ENCODE data around the gene ZNF33B. TPM values are rescaled to one million over a fixed set of nuclear protein-coding genes. Genes with fewer than 3 reads are reported as not detected.

Gene ZNF33B
- polyA plus RNA-seq, 3 donors = 3.2 to 7.5 (median 3.8) TPM

- Histone ChIP-seq H3K4me3 (replicated peaks in 1 of 3; ENCODE audit: low read depth in 2 of 3, low read length in 3 of 3) (no peak overlapping the region), H3K27ac (ENCODE audit: low read depth in 1 of 2, low read length in 2 of 2) (no peak overlapping the region), H3K79me2 (ENCODE audit: insufficient read depth, low read length) (peaks cover 7% of the 10 kb centered on the region), H4K20me1 (ENCODE audit: insufficient read depth, low read length) (no peaks in the 10 kb centered on the region), H3K27me3 (ENCODE audit: control insufficient read depth in 2 of 2, insufficient read depth in 2 of 2, low read length in 2 of 2) (no peaks in the 10 kb centered on the region), H3K4me2 (replicated peaks; ENCODE audit: extremely low read depth, low read length, poor library complexity, severe bottlenecking) (no peak overlapping the region), H3K9me3 (replicated peaks in 1 of 2; ENCODE audit: control insufficient read depth in 1 of 2, insufficient read depth in 1 of 2, low read length in 2 of 2) (no peaks in the 10 kb centered on the region), H2AFZ (ENCODE audit: insufficient read depth, low read depth, low read length, poor library complexity, severe bottlenecking) (no peak overlapping the region), H3K36me3 (replicated peaks in 1 of 2; ENCODE audit: control insufficient read depth in 1 of 2, insufficient read depth in 2 of 2, low read length in 2 of 2) (peaks cover 21 to 27% of the 10 kb centered on the region in 2 donors), H3K9ac (ENCODE audit: insufficient read depth, low read length, poor library complexity, severe bottlenecking) (no peak overlapping the region), H3K4me1 (ENCODE audit: control insufficient read depth in 1 of 2, insufficient read depth in 2 of 2, low read length in 2 of 2) (peaks cover 6 to 15% of the 10 kb centered on the region in 2 donors)
- Mint-ChIP-seq H3K36me3 (peaks cover 39% of the 10 kb centered on the region in 2 donors), H3K27me3 (ENCODE audit: low read depth in 3 of 3) (peaks cover 0 to 2% (median 1%) of the 10 kb centered on the region in 3 donors), H3K27ac (no peak overlapping the region), H3K4me1 (peaks cover 28% of the 10 kb centered on the region), H3K9me3 (peaks cover 0 to 2% (median 0%) of the 10 kb centered on the region in 7 donors), H3K4me3 (no peak overlapping the region)
- intact Hi-C loops (cut with micrococcal nuclease) = no loop called here
- DNase-seq = no peak
- no CpG with 5 or more reads among the region's 4 CpGs for WGBS (ENCODE audit: insufficient coverage)
- TF ChIP-seq CTCF (IDR thresholded peaks at IDR 0.05) = no peak
Observed at GRCh38 chr10:42635098-42635497, 3.3 kb downstream of the ZNF33B start.

- TF ChIP-seq CTCF (IDR thresholded peaks at IDR 0.05) = no peak
- Histone ChIP-seq H3K9ac (ENCODE audit: insufficient read depth, low read length, poor library complexity, severe bottlenecking) (no peak overlapping the region), H3K79me2 (ENCODE audit: insufficient read depth, low read length) (peaks cover 7% of the 10 kb centered on the region), H2AFZ (ENCODE audit: insufficient read depth, low read depth, low read length, poor library complexity, severe bottlenecking) (no peak overlapping the region), H3K27me3 (ENCODE audit: control insufficient read depth in 2 of 2, insufficient read depth in 2 of 2, low read length in 2 of 2) (no peaks in the 10 kb centered on the region), H3K36me3 (replicated peaks in 1 of 2; ENCODE audit: control insufficient read depth in 1 of 2, insufficient read depth in 2 of 2, low read length in 2 of 2) (peaks cover 36 to 53% of the 10 kb centered on the region in 2 donors), H4K20me1 (ENCODE audit: insufficient read depth, low read length) (no peaks in the 10 kb centered on the region), H3K4me2 (replicated peaks; ENCODE audit: extremely low read depth, low read length, poor library complexity, severe bottlenecking) (no peak overlapping the region), H3K27ac (ENCODE audit: low read depth in 1 of 2, low read length in 2 of 2) (no peak overlapping the region), H3K4me1 (ENCODE audit: control insufficient read depth in 1 of 2, insufficient read depth in 2 of 2, low read length in 2 of 2) (peaks cover 3 to 4% of the 10 kb centered on the region in 2 donors), H3K9me3 (replicated peaks in 1 of 2; ENCODE audit: control insufficient read depth in 1 of 2, insufficient read depth in 1 of 2, low read length in 2 of 2) (no peaks in the 10 kb centered on the region), H3K4me3 (replicated peaks in 1 of 3; ENCODE audit: low read depth in 2 of 3, low read length in 3 of 3) (no peak overlapping the region)
- no peak for DNase-seq
- Mint-ChIP-seq H3K27me3 (ENCODE audit: low read depth in 3 of 3) (no peaks in the 10 kb centered on the region), H3K4me1 (peaks cover 18% of the 10 kb centered on the region), H3K27ac (no peak overlapping the region), H3K9me3 (no peaks in the 10 kb centered on the region), H3K4me3 (no peak overlapping the region), H3K36me3 (peaks cover 59 to 62% of the 10 kb centered on the region in 2 donors)
- intact Hi-C loops (cut with micrococcal nuclease) = no loop called here
- WGBS (ENCODE audit: insufficient coverage) = no CpG with 5 or more reads among the region's 3 CpGs
Observed at GRCh38 chr10:42632564-42632963, 5.8 kb downstream of the ZNF33B start.

Data from CD14-positive monocyte (primary cell).